Neuron (in vitro differentiated cells): ENCODE data around the gene RAB7B.

ENCODE experiments used
- H2AFZ ChIP-seq: one replicate; pipeline ENCODE4 v1.6.1; 2013; ENCODE audit warnings: low read depth, mild to moderate bottlenecking, inconsistent platforms, low read length, moderate library complexity
- H3K27me3 ChIP-seq: one replicate; pipeline ENCODE4 v1.6.1; 2013; ENCODE audit warnings: low read length; ENCODE audit not compliant: insufficient read depth
- H3K36me3 ChIP-seq: one replicate; pipeline ENCODE4 v1.6.1; 2013; ENCODE audit warnings: low read length; ENCODE audit not compliant: insufficient read depth
- H3K4me1 ChIP-seq: one replicate; pipeline ENCODE4 v1.6.1; 2013; ENCODE audit warnings: low read length; ENCODE audit not compliant: insufficient read depth
- H3K4me3 ChIP-seq: 2 replicates; pipeline ENCODE4 v1.5.1; 2013; ENCODE audit warnings: mild to moderate bottlenecking, low read length, moderate library complexity
- H3K9me3 ChIP-seq: one replicate; pipeline ENCODE4 v1.6.1; 2013; ENCODE audit warnings: low read length

RAB7B gene

GRCh38 chr1:205940710-205941109 lies 62.5 kb downstream of the RAB7B start:
- Histone ChIP-seq H3K4me3 (no peak overlapping the region), H2AFZ (no peak overlapping the region), H3K9me3 (no peaks in the 10 kb centered on the region), H3K4me1 (no peaks in the 10 kb centered on the region), H3K36me3 (no peaks in the 10 kb centered on the region), H3K27me3 (no peaks in the 10 kb centered on the region)

GRCh38 chr1:205939690-205940330 lies 63.4 kb downstream of the RAB7B start:
- Histone ChIP-seq H3K4me3 (no peak overlapping the region), H2AFZ (no peak overlapping the region)

GRCh38 chr1:205938682-205939081 lies 64.5 kb downstream of the RAB7B start:
- Histone ChIP-seq H3K4me3 (no peak overlapping the region), H3K9me3 (no peaks in the 10 kb centered on the region), H3K4me1 (peaks cover 7% of the 10 kb centered on the region), H3K27me3 (no peaks in the 10 kb centered on the region), H3K36me3 (no peaks in the 10 kb centered on the region), H2AFZ (no peak overlapping the region)

More at GRCh38 chr1:205939690-205940330, 63.4 kb downstream of the RAB7B start:
- H3K27me3 ChIP-seq: no peaks in the 10 kb centered on the region
- H3K36me3 ChIP-seq: no peaks in the 10 kb centered on the region
- H3K9me3 ChIP-seq: no peaks in the 10 kb centered on the region
- no peaks in the 10 kb centered on the region for H3K4me1 ChIP-seq

- Histone ChIP-seq H3K4me1 (peaks cover 12% of the 10 kb centered on the region), H2AFZ (no peak overlapping the region), H3K4me3 (no peak overlapping the region), H3K9me3 (no peaks in the 10 kb centered on the region), H3K36me3 (no peaks in the 10 kb centered on the region), H3K27me3 (no peaks in the 10 kb centered on the region)
Measured at GRCh38 chr1:205936846-205937586, 66.2 kb downstream of the RAB7B start.

- Histone ChIP-seq H3K27me3 (no peaks in the 10 kb centered on the region), H3K4me1 (peaks cover 12% of the 10 kb centered on the region), H3K36me3 (no peaks in the 10 kb centered on the region), H3K4me3 (no peak overlapping the region), H2AFZ (no peak overlapping the region), H3K9me3 (no peaks in the 10 kb centered on the region)
Measured at GRCh38 chr1:205936311-205936710, 66.9 kb downstream of the RAB7B start.

- no peaks in the 10 kb centered on the region for H3K36me3 ChIP-seq
- no peak overlapping the region for H3K4me3 ChIP-seq
- no peaks in the 10 kb centered on the region for H3K9me3 ChIP-seq
- no peak overlapping the region for H2AFZ ChIP-seq
- H3K27me3 ChIP-seq: no peaks in the 10 kb centered on the region
- H3K4me1 ChIP-seq: peaks cover 12% of the 10 kb centered on the region
Measured at GRCh38 chr1:205935869-205936268, 67.3 kb downstream of the RAB7B start.

- H3K27me3 ChIP-seq: no peaks in the 10 kb centered on the region
- H3K4me1 ChIP-seq: peaks cover 12% of the 10 kb centered on the region
- no peaks in the 10 kb centered on the region for H3K9me3 ChIP-seq
- no peak overlapping the region for H2AFZ ChIP-seq
- no peak overlapping the region for H3K4me3 ChIP-seq
- no peaks in the 10 kb centered on the region for H3K36me3 ChIP-seq
Measured at GRCh38 chr1:205934788-205935187, 68.4 kb downstream of the RAB7B start.

GRCh38 chr1:205933671-205934618 lies 69.2 kb downstream of the RAB7B start:
- Histone ChIP-seq H3K4me3 (no peak overlapping the region), H3K36me3 (no peaks in the 10 kb centered on the region), H2AFZ (no peak overlapping the region), H3K27me3 (no peaks in the 10 kb centered on the region), H3K9me3 (no peaks in the 10 kb centered on the region), H3K4me1 (peaks cover 12% of the 10 kb centered on the region)

GRCh38 chr1:205932776-205933175 lies 70.4 kb downstream of the RAB7B start:
- Histone ChIP-seq H3K4me1 (peaks cover 12% of the 10 kb centered on the region), H3K4me3 (no peak overlapping the region), H2AFZ (no peak overlapping the region), H3K9me3 (no peaks in the 10 kb centered on the region), H3K36me3 (no peaks in the 10 kb centered on the region), H3K27me3 (no peaks in the 10 kb centered on the region)

GRCh38 chr1:205930799-205931281 lies 72.4 kb downstream of the RAB7B start:
- Histone ChIP-seq H3K4me1 (peaks cover 12% of the 10 kb centered on the region), H3K4me3 (no peak overlapping the region), H3K9me3 (no peaks in the 10 kb centered on the region)

GRCh38 chr1:205930195-205930577 lies 73.0 kb downstream of the RAB7B start:
- peaks cover 3% of the 10 kb centered on the region for H3K27me3 ChIP-seq
- H3K36me3 ChIP-seq: no peaks in the 10 kb centered on the region
- H3K4me1 ChIP-seq: peaks cover 12% of the 10 kb centered on the region
- no peak overlapping the region for H3K4me3 ChIP-seq
- no peak overlapping the region for H2AFZ ChIP-seq
- H3K9me3 ChIP-seq: no peaks in the 10 kb centered on the region

More at GRCh38 chr1:205930799-205931281, 72.4 kb downstream of the RAB7B start:
- Histone ChIP-seq H3K36me3 (no peaks in the 10 kb centered on the region), H2AFZ (no peak overlapping the region), H3K27me3 (peaks cover 3% of the 10 kb centered on the region)

GRCh38 chr1:205929496-205930194 lies 73.5 kb downstream of the RAB7B start:
- Histone ChIP-seq H3K36me3 (no peaks in the 10 kb centered on the region), H3K4me3 (no peak overlapping the region), H3K4me1 (peaks cover 12% of the 10 kb centered on the region)

More at GRCh38 chr1:205929496-205930194, 73.5 kb downstream of the RAB7B start:
- Histone ChIP-seq H3K9me3 (no peaks in the 10 kb centered on the region), H2AFZ (no peak overlapping the region), H3K27me3 (peaks cover 3% of the 10 kb centered on the region)
